Measurements from ENCODE around the gene FURIN. TPM values are rescaled to one million over a fixed set of nuclear protein-coding genes. Genes with fewer than 3 reads are reported as not detected.

The FURIN gene
- total RNA-seq, 5 donors from 2014 or later (not counting 1 experiment from before 2014, with no cell fraction given), result 52.8 to 74.0 (median 61.4) TPM

- Mint-ChIP-seq H3K27me3 (peaks cover 4 to 7% of the 10 kb centered on the region in 2 donors), H3K27ac (no peak overlapping the region), H3K4me3 (no peak overlapping the region), H3K36me3 (peaks cover 23% of the 10 kb centered on the region), H3K4me1 (peaks cover 5 to 17% (median 16%) of the 10 kb centered on the region in 3 donors), H3K9me3 (no peaks in the 10 kb centered on the region)
- ATAC-seq (replicated peaks in 1 of 4) (no peak), DNase-seq (no peak)
- H3K27ac ChIP-seq (ENCODE audit: low read length), result no peak overlapping the region
- ChIA-PET CTCF (no interaction called here), POLR2A (interaction anchor here in 1 of 2 donors (0.6 kb wide), 1 partner anchor 379 kb away, joined by 3 read pairs; no protein-coding TSS in a partner anchor)
- no peak overlapping the region for H3K4me3 ChIP-seq (ENCODE audit: control insufficient read depth in 1 of 2, extremely low read depth in 1 of 2, low read length in 1 of 2)
- peaks cover 14 to 24% of the 10 kb centered on the region in 2 donors for H3K36me3 ChIP-seq (ENCODE audit: control insufficient read depth in 2 of 2, extremely low read depth in 1 of 2, insufficient read depth in 1 of 2, low read length in 1 of 2)
- peaks cover 4 to 19% of the 10 kb centered on the region in 2 experiments for H3K4me1 ChIP-seq (ENCODE audit: control insufficient read depth in 1 of 2, extremely low read depth in 1 of 2, insufficient read depth in 2 of 2, low read length in 2 of 2)
- H3K9me3 ChIP-seq, result no peaks in the 10 kb centered on the region
- peaks cover 0 to 27% of the 10 kb centered on the region in 2 experiments for H3K27me3 ChIP-seq (replicated peaks in 1 of 2; ENCODE audit: control insufficient read depth in 2 of 2, extremely low read depth in 1 of 2, insufficient read depth in 2 of 2, low read length in 1 of 2)
- 87% methylated on average over 9 of the region's 13 CpGs for WGBS (ENCODE audit: insufficient coverage)
Measured at GRCh38 chr15:90882781-90883525, 14.6 kb downstream of the FURIN start.

- H3K4me1 Mint-ChIP-seq, result peaks cover 5 to 17% (median 16%) of the 10 kb centered on the region in 3 donors
- H3K36me3 Mint-ChIP-seq, result peaks cover 17% of the 10 kb centered on the region
- H3K4me3 ChIP-seq (ENCODE audit: control insufficient read depth in 1 of 2, extremely low read depth in 1 of 2, low read length in 1 of 2), result no peak overlapping the region
- no peaks in the 10 kb centered on the region for H3K9me3 Mint-ChIP-seq
- no peak overlapping the region for H3K27ac Mint-ChIP-seq
- H3K27me3 ChIP-seq (replicated peaks in 1 of 2; ENCODE audit: control insufficient read depth in 2 of 2, extremely low read depth in 1 of 2, insufficient read depth in 2 of 2, low read length in 1 of 2), result peaks cover 0 to 32% of the 10 kb centered on the region in 2 experiments
- WGBS (ENCODE audit: insufficient coverage), result 94% methylated on average over 4 of the region's 7 CpGs
- ChIA-PET CTCF (no interaction called here), POLR2A (interaction anchor here in 1 of 2 donors (0.6 kb wide), 1 partner anchor 380 kb away, joined by 3 read pairs; no protein-coding TSS in a partner anchor)
- H3K36me3 ChIP-seq (ENCODE audit: control insufficient read depth in 2 of 2, extremely low read depth in 1 of 2, insufficient read depth in 1 of 2, low read length in 1 of 2), result peaks cover 11 to 24% of the 10 kb centered on the region in 2 donors
- ATAC-seq (replicated peaks in 1 of 4) (no peak), DNase-seq (no peak)
- H3K27me3 Mint-ChIP-seq, result peaks cover 4 to 7% of the 10 kb centered on the region in 2 donors
- H3K27ac ChIP-seq (ENCODE audit: low read length), result no peak overlapping the region
- H3K4me3 Mint-ChIP-seq, result no peak overlapping the region
- peaks cover 4 to 19% of the 10 kb centered on the region in 2 experiments for H3K4me1 ChIP-seq (ENCODE audit: control insufficient read depth in 1 of 2, extremely low read depth in 1 of 2, insufficient read depth in 2 of 2, low read length in 2 of 2)
- H3K9me3 ChIP-seq, result no peaks in the 10 kb centered on the region
Measured at GRCh38 chr15:90883526-90883975, 15.2 kb downstream of the FURIN start.

- H3K9me3 ChIP-seq, result no peaks in the 10 kb centered on the region
- peaks cover 11 to 21% of the 10 kb centered on the region in 2 donors for H3K36me3 ChIP-seq (ENCODE audit: control insufficient read depth in 2 of 2, extremely low read depth in 1 of 2, insufficient read depth in 1 of 2, low read length in 1 of 2)
- ChIA-PET CTCF (interaction anchor here (0.6 to 2.4 kb wide), 5 partner anchors 18 to 236 kb away, joined by 3 to 23 read pairs (median 3); no protein-coding TSS in a partner anchor), POLR2A (interaction anchor here in 1 of 2 donors (0.6 kb wide), 1 partner anchor 380 kb away, joined by 3 read pairs; no protein-coding TSS in a partner anchor)
- 24% methylated on average over 33 of the region's 58 CpGs for WGBS (ENCODE audit: insufficient coverage)
- H3K4me1 ChIP-seq (ENCODE audit: control insufficient read depth in 1 of 2, extremely low read depth in 1 of 2, insufficient read depth in 2 of 2, low read length in 2 of 2), result peaks cover 4 to 23% of the 10 kb centered on the region in 2 experiments
- H3K4me3 ChIP-seq (ENCODE audit: control insufficient read depth in 1 of 2, extremely low read depth in 1 of 2, low read length in 1 of 2), result no peak within 1 kb of the TSS
- DNase-seq, result peak in 1 of 35 experiments; percentile 36
- peaks cover 5 to 17% (median 16%) of the 10 kb centered on the region in 3 donors for H3K4me1 Mint-ChIP-seq
- no peak within 1 kb of the TSS for H3K27ac Mint-ChIP-seq
- ATAC-seq (replicated peaks in 1 of 4), result peak in 1 of 4 experiments; percentile 5
- H3K9me3 Mint-ChIP-seq, result no peaks in the 10 kb centered on the region
- H3K27me3 ChIP-seq (replicated peaks in 1 of 2; ENCODE audit: control insufficient read depth in 2 of 2, extremely low read depth in 1 of 2, insufficient read depth in 2 of 2, low read length in 1 of 2), result peaks cover 0 to 36% of the 10 kb centered on the region in 2 experiments
- H3K4me3 Mint-ChIP-seq, result peak within 1 kb of the TSS in 2 of 3 donors; percentile 31 to 46
- peaks cover 4 to 7% of the 10 kb centered on the region in 2 donors for H3K27me3 Mint-ChIP-seq
- H3K27ac ChIP-seq (ENCODE audit: low read length), result no peak within 1 kb of the TSS
- H3K36me3 Mint-ChIP-seq, result peaks cover 11% of the 10 kb centered on the region
Measured at GRCh38 chr15:90883976-90884718, 15.8 kb downstream of the FURIN start, which contains the start of gene FES. Gene FES, plus strand, starts transcription at chr15:90884504. Its CDS starts 542 bp downstream, at chr15:90885046.

- peaks cover 5 to 17% (median 16%) of the 10 kb centered on the region in 3 donors for H3K4me1 Mint-ChIP-seq
- POLR2A ChIA-PET, result interaction anchor here (0.5 to 1.5 kb wide), 3 partner anchors 46 to 1529 kb away, joined by 3 read pairs; no protein-coding TSS in a partner anchor
- DNase-seq (no peak), ATAC-seq (replicated peaks in 1 of 4) (peak in 1 of 4 experiments; percentile 14)
- H3K27me3 Mint-ChIP-seq, result peaks cover 4 to 7% of the 10 kb centered on the region in 2 donors
- H3K36me3 Mint-ChIP-seq, result peaks cover 6% of the 10 kb centered on the region
- H3K9me3 Mint-ChIP-seq, result no peaks in the 10 kb centered on the region
- Histone ChIP-seq H3K9me3 (no peaks in the 10 kb centered on the region), H3K4me1 (ENCODE audit: control insufficient read depth in 1 of 2, extremely low read depth in 1 of 2, insufficient read depth in 2 of 2, low read length in 2 of 2) (peaks cover 4 to 30% of the 10 kb centered on the region in 2 experiments), H3K36me3 (ENCODE audit: control insufficient read depth in 2 of 2, extremely low read depth in 1 of 2, insufficient read depth in 1 of 2, low read length in 1 of 2) (peaks cover 6 to 14% of the 10 kb centered on the region in 2 donors), H3K4me3 (ENCODE audit: control insufficient read depth in 1 of 2, extremely low read depth in 1 of 2, low read length in 1 of 2) (no peak overlapping the region), H3K27me3 (replicated peaks in 1 of 2; ENCODE audit: control insufficient read depth in 2 of 2, extremely low read depth in 1 of 2, insufficient read depth in 2 of 2, low read length in 1 of 2) (peaks cover 0 to 36% of the 10 kb centered on the region in 2 experiments), H3K27ac (ENCODE audit: low read length) (no peak overlapping the region)
- H3K27ac Mint-ChIP-seq, result no peak overlapping the region
- peak overlapping the region in 2 of 3 donors; percentile 31 to 46 for H3K4me3 Mint-ChIP-seq
- WGBS (ENCODE audit: insufficient coverage), result 80% methylated on average over 9 of the region's 16 CpGs
- CTCF ChIA-PET, result interaction anchor here (0.5 to 2.4 kb wide), 14 partner anchors 16 to 586 kb away, joined by 3 to 23 read pairs (median 4); no protein-coding TSS in a partner anchor
Measured at GRCh38 chr15:90884719-90885431, 16.5 kb downstream of the FURIN start.

GRCh38 chr15:90885432-90886290, 17.3 kb downstream of the FURIN start:
- Mint-ChIP-seq H3K27me3 (peaks cover 4 to 7% of the 10 kb centered on the region in 2 donors), H3K9me3 (no peaks in the 10 kb centered on the region), H3K4me3 (peak overlapping the region in 2 of 3 donors; percentile 28 to 46), H3K4me1 (peaks cover 5 to 17% (median 16%) of the 10 kb centered on the region in 3 donors), H3K36me3 (peaks cover 2% of the 10 kb centered on the region), H3K27ac (peak overlapping the region in 1 of 2 donors; percentile 16)
- Histone ChIP-seq H3K36me3 (ENCODE audit: control insufficient read depth in 2 of 2, extremely low read depth in 1 of 2, insufficient read depth in 1 of 2, low read length in 1 of 2) (peaks cover 6 to 7% of the 10 kb centered on the region in 2 donors), H3K4me1 (ENCODE audit: control insufficient read depth in 1 of 2, extremely low read depth in 1 of 2, insufficient read depth in 2 of 2, low read length in 2 of 2) (peaks cover 4 to 38% of the 10 kb centered on the region in 2 experiments), H3K27me3 (replicated peaks in 1 of 2; ENCODE audit: control insufficient read depth in 2 of 2, extremely low read depth in 1 of 2, insufficient read depth in 2 of 2, low read length in 1 of 2) (peaks cover 0 to 43% of the 10 kb centered on the region in 2 experiments), H3K4me3 (ENCODE audit: control insufficient read depth in 1 of 2, extremely low read depth in 1 of 2, low read length in 1 of 2) (no peak overlapping the region), H3K27ac (ENCODE audit: low read length) (no peak overlapping the region), H3K9me3 (no peaks in the 10 kb centered on the region)
- ChIA-PET POLR2A (interaction anchor here (0.5 to 1.5 kb wide), 5 partner anchors 14 to 1530 kb away, joined by 3 to 9 read pairs (median 3); no protein-coding TSS in a partner anchor), CTCF (interaction anchor here (0.5 to 2.4 kb wide), 18 partner anchors 15 to 587 kb away, joined by 3 to 23 read pairs (median 4); no protein-coding TSS in a partner anchor)
- peak; percentile 52 to 68 (median 64) for ATAC-seq (replicated peaks in 1 of 4)
- DNase-seq, result peak; percentile 29 to 84 (median 71)
- WGBS (ENCODE audit: insufficient coverage), result 78% methylated on average over 13 of the region's 23 CpGs
